Stomach (tissue), 4 donors: ENCODE measurements around the gene CEP170.
"Not testable (repeated sequence)": the region's sequence is repeated elsewhere in the genome, so short reads cannot be mapped to it uniquely, and the experiment has no call there.

ENCODE experiments used
- POLR2AphosphoS5 ChIP-seq, 3 donors: sonication (generic); formaldehyde crosslinking; IDR thresholded peaks; one replicate each; pipeline ENCODE4 v1.6.1; 2016; ENCODE audit warnings: antibody characterized with exemption in 3 of 3
- TF ChIP-seq, protein P1 (sequence below), 7 experiments: fragments of 450-650 bp in 4 of 7; fragments of 200-600 bp in 3 of 7; sonication (generic) in 3 of 7; IDR thresholded peaks; one replicate each; pipeline ENCODE4 v1.5.1; 2016 to 2019; ENCODE audit warnings: antibody characterized with exemption in 7 of 7, control low read depth in 2 of 7, mild to moderate bottlenecking in 1 of 7

DNA sequence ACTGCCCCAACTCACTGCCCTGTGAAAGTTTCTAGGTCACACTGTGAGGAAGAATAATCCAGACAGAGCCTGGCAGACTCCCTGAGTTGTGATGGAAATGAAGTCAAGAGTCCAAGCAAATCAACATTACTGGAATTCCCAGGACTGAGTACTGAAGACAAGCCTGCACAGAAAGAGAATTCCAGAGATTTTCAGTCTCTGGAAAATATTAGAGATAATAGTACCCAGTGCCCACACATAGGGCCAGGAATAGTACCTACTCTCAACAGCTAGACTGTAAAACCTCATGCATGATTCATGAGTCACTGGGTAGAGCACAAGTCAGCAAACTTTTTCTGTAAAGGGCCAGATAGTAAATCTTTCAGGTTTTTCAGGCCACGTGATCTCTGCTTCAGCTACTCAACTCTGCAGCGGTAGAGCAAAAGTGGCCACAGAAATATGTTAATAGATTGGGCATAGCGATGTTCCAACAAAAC is 50.0 kb downstream of the CEP170 start:
- TF ChIP-seq, protein P1, sequence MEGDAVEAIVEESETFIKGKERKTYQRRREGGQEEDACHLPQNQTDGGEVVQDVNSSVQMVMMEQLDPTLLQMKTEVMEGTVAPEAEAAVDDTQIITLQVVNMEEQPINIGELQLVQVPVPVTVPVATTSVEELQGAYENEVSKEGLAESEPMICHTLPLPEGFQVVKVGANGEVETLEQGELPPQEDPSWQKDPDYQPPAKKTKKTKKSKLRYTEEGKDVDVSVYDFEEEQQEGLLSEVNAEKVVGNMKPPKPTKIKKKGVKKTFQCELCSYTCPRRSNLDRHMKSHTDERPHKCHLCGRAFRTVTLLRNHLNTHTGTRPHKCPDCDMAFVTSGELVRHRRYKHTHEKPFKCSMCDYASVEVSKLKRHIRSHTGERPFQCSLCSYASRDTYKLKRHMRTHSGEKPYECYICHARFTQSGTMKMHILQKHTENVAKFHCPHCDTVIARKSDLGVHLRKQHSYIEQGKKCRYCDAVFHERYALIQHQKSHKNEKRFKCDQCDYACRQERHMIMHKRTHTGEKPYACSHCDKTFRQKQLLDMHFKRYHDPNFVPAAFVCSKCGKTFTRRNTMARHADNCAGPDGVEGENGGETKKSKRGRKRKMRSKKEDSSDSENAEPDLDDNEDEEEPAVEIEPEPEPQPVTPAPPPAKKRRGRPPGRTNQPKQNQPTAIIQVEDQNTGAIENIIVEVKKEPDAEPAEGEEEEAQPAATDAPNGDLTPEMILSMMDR (IDR thresholded peaks at IDR 0.05), result not testable (repeated sequence)
- TF ChIP-seq POLR2AphosphoS5 (IDR thresholded peaks at IDR 0.05), result not testable (repeated sequence)
